Measurements from ENCODE around the gene KNCN. TPM values are rescaled to one million over a fixed set of nuclear protein-coding genes. Genes with fewer than 3 reads are reported as not detected.

KNCN gene
- total RNA-seq, 1 donor from 2014 or later, result not detected

GRCh38 chr1:46506470-46507219 is 44.8 kb downstream of the KNCN start:
- Histone ChIP-seq H3K27ac (no peak overlapping the region), H2AFZ (replicated peaks) (no peak overlapping the region), H3K36me3 (no peaks in the 10 kb centered on the region), H3K9me3 (ENCODE audit: low read depth) (no peaks in the 10 kb centered on the region), H3K4me3 (no peak overlapping the region), H3K4me2 (no peak overlapping the region), H3K27me3 (peaks cover 30% of the 10 kb centered on the region), H3K9ac (no peak overlapping the region), H3F3A (ENCODE audit: low read depth) (no peaks in the 10 kb centered on the region), H3K4me1 (no peaks in the 10 kb centered on the region), H4K20me1 (ENCODE audit: low read depth) (no peaks in the 10 kb centered on the region), H3K79me2 (ENCODE audit: low read depth) (no peaks in the 10 kb centered on the region)
- H3K4me3 Mint-ChIP-seq, result no peak overlapping the region
- H3K9me3 Mint-ChIP-seq, result no peaks in the 10 kb centered on the region
- no peak overlapping the region for H3K27ac Mint-ChIP-seq
- no peaks in the 10 kb centered on the region for H3K36me3 Mint-ChIP-seq
- H3K4me1 Mint-ChIP-seq, result peaks cover 19% of the 10 kb centered on the region
- TF ChIP-seq CTCF (IDR thresholded peaks at IDR 0.05), result no peak
- TF ChIP-seq EZH2 (IDR thresholded peaks at IDR 0.05), result no peak
- no peak for TF ChIP-seq EZH2phosphoT487 (IDR thresholded peaks at IDR 0.05)
- peaks cover 11% of the 10 kb centered on the region for H3K27me3 Mint-ChIP-seq (ENCODE audit: insufficient read depth, low read depth)
- DNase-seq (ENCODE audit: low spot score), result no peak

GRCh38 chr1:46503421-46503820 is 48.0 kb downstream of the KNCN start:
- Histone ChIP-seq H3K27ac (no peak overlapping the region), H2AFZ (replicated peaks) (no peak overlapping the region), H3K4me3 (no peak overlapping the region), H3F3A (ENCODE audit: low read depth) (no peaks in the 10 kb centered on the region), H3K4me2 (no peak overlapping the region), H3K27me3 (peaks cover 43% of the 10 kb centered on the region), H3K79me2 (ENCODE audit: low read depth) (no peaks in the 10 kb centered on the region), H4K20me1 (ENCODE audit: low read depth) (no peaks in the 10 kb centered on the region), H3K9ac (no peak overlapping the region), H3K9me3 (ENCODE audit: low read depth) (no peaks in the 10 kb centered on the region), H3K36me3 (no peaks in the 10 kb centered on the region), H3K4me1 (no peaks in the 10 kb centered on the region)
- Mint-ChIP-seq H3K4me3 (no peak overlapping the region), H3K36me3 (no peaks in the 10 kb centered on the region), H3K27ac (no peak overlapping the region), H3K9me3 (no peaks in the 10 kb centered on the region), H3K27me3 (ENCODE audit: insufficient read depth, low read depth) (peaks cover 13% of the 10 kb centered on the region), H3K4me1 (peaks cover 21% of the 10 kb centered on the region)
- no peak for DNase-seq (ENCODE audit: low spot score)
- TF ChIP-seq EZH2 (IDR thresholded peaks at IDR 0.05) (no peak), EZH2phosphoT487 (IDR thresholded peaks at IDR 0.05) (no peak), CTCF (IDR thresholded peaks at IDR 0.05) (no peak)

- Mint-ChIP-seq H3K9me3 (no peaks in the 10 kb centered on the region), H3K4me3 (no peak overlapping the region), H3K4me1 (peaks cover 5% of the 10 kb centered on the region), H3K36me3 (no peaks in the 10 kb centered on the region), H3K27ac (no peak overlapping the region), H3K27me3 (ENCODE audit: insufficient read depth, low read depth) (peaks cover 14% of the 10 kb centered on the region)
- H3K4me2 ChIP-seq, result no peak overlapping the region
- no peak overlapping the region for H3K27ac ChIP-seq
- no peaks in the 10 kb centered on the region for H3K4me1 ChIP-seq
- H3K27me3 ChIP-seq, result peaks cover 57% of the 10 kb centered on the region
- TF ChIP-seq EZH2 (IDR thresholded peaks at IDR 0.05) (no peak), CTCF (IDR thresholded peaks at IDR 0.05) (no peak), EZH2phosphoT487 (IDR thresholded peaks at IDR 0.05) (no peak)
- H3K36me3 ChIP-seq, result no peaks in the 10 kb centered on the region
- H3F3A ChIP-seq (ENCODE audit: low read depth), result no peaks in the 10 kb centered on the region
- no peaks in the 10 kb centered on the region for H3K79me2 ChIP-seq (ENCODE audit: low read depth)
- H3K9me3 ChIP-seq (ENCODE audit: low read depth), result no peaks in the 10 kb centered on the region
- DNase-seq (ENCODE audit: low spot score), result no peak
- no peak overlapping the region for H2AFZ ChIP-seq (replicated peaks)
- no peak overlapping the region for H3K9ac ChIP-seq
- H3K4me3 ChIP-seq, result no peak overlapping the region
- no peaks in the 10 kb centered on the region for H4K20me1 ChIP-seq (ENCODE audit: low read depth)
These were observed 49.9 kb downstream of the KNCN start for GRCh38 chr1:46501528-46501927.
